ENCODE results near the gene NPPB. TPM values are rescaled to one million over a fixed set of nuclear protein-coding genes. Genes with fewer than 3 reads are reported as not detected.
A peak's percentile ranks its signal among the peaks of the same experiment; 100 is the strongest.

Gene NPPB
- total RNA-seq, 6 experiments from 2014 or later = not detected

DNA sequence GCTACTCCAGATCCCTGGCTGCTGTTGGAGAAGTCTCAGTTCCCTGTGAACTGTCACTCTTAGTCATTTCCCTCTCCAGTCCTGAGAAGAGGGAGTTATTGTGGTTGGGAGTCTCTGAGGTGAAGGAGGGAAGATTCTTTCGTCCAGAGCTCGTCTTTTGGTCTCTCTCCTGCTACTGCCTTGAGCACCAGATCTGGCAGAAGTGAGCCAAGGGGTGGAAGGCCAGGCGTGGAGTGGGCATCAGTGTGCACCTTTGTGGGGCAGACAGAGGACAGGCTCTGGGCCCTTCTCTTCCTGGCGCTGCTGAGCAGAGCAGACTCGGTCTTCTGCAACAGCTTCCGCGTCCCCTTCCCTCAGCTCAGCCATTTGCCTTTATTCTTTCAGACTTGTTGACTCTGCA is 33.6 kb downstream of the NPPB start:
- DNase-seq = no peak
- TF ChIP-seq, protein P1, sequence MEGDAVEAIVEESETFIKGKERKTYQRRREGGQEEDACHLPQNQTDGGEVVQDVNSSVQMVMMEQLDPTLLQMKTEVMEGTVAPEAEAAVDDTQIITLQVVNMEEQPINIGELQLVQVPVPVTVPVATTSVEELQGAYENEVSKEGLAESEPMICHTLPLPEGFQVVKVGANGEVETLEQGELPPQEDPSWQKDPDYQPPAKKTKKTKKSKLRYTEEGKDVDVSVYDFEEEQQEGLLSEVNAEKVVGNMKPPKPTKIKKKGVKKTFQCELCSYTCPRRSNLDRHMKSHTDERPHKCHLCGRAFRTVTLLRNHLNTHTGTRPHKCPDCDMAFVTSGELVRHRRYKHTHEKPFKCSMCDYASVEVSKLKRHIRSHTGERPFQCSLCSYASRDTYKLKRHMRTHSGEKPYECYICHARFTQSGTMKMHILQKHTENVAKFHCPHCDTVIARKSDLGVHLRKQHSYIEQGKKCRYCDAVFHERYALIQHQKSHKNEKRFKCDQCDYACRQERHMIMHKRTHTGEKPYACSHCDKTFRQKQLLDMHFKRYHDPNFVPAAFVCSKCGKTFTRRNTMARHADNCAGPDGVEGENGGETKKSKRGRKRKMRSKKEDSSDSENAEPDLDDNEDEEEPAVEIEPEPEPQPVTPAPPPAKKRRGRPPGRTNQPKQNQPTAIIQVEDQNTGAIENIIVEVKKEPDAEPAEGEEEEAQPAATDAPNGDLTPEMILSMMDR (IDR thresholded peaks at IDR 0.05) = no peak
- H3K27me3 Mint-ChIP-seq (ENCODE audit: insufficient read depth) = no peaks in the 10 kb centered on the region; the same call in 1 of the 2 replicates
- no peak overlapping the region for H3K4me3 Mint-ChIP-seq
- H3K36me3 Mint-ChIP-seq (ENCODE audit: low read depth) = peaks cover 10% of the 10 kb centered on the region
- H3K4me1 Mint-ChIP-seq (ENCODE audit: low read depth) = peaks cover 20% of the 10 kb centered on the region
- H3K27ac Mint-ChIP-seq = no peak overlapping the region
- H3K9me3 Mint-ChIP-seq = no peaks in the 10 kb centered on the region

DNA sequence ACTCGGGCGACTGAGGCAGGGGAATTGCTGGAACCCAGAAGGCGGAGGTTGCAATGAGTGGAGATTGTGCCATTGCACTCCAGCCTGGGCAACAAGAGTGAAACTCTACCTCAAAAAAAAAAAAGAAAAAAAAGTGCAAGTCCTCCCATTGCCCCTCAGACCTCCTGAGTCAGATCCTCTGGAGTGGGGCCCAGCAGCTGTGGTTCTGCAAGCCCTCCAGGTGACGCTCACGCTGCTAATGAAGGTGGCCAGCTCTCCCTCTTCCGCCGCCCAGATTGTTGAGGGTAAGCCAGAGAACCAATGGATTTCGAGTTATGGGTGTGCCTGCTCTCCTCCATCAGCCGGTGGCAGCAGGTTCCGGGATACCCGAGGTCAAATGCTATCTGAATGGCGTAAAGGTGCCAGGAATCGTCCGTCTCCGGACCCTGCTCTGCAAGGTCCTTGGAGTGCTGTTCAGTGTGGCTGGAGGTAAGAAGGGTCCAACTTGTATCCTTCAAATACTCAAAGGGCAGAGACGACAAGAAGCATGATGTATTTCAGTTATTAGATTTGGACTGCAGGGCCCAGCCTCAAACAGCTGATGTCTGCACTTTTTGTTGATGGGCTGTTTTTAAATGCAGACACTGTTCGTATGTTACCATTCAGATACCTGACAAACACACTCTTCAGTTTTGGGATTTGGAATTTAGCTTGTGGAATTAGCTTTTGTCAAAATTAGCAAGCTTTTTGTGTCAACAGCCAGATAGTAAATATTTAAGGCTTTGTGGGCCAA is 35.2 kb downstream of the NPPB start:
- no peak for DNase-seq
- peaks cover 25% of the 10 kb centered on the region for H3K4me1 Mint-ChIP-seq (ENCODE audit: low read depth)
- no peak overlapping the region; the same call in 1 of the 2 replicates for H3K4me3 Mint-ChIP-seq
- H3K27ac Mint-ChIP-seq = no peak overlapping the region
- TF ChIP-seq, protein P1 (IDR thresholded peaks at IDR 0.05) = no peak
- H3K36me3 Mint-ChIP-seq (ENCODE audit: low read depth) = peaks cover 22% of the 10 kb centered on the region
- no peaks in the 10 kb centered on the region for H3K9me3 Mint-ChIP-seq
- H3K27me3 Mint-ChIP-seq (ENCODE audit: insufficient read depth) = no peaks in the 10 kb centered on the region; the same call in 1 of the 2 replicates

DNA sequence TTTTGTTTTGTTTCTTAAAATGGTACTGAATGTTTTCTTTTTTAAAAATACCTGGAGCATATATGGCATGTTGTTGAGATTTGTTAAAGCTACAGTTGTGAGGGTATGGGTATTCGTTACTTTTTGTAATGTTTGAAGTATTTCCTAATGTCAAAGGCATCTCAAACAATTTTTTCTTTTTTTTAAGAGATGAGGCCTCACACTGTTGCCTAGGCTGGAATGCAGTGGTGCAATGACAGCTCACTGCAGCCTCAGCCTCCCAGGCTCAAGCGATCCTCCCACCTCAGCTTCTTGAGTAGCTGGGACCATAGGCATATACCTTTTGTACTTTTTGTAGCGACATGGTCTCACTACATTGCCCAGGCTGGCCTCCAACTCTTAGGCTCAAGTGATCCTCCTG is 36.7 kb downstream of the NPPB start:
- TF ChIP-seq, protein P1 (IDR thresholded peaks at IDR 0.05) = no peak
- peak overlapping the region; percentile 58 for H3K27ac Mint-ChIP-seq
- H3K4me3 Mint-ChIP-seq = peak overlapping the region; percentile 45; the same call in 1 of the 2 replicates
- no peaks in the 10 kb centered on the region; the same call in 1 of the 2 replicates for H3K27me3 Mint-ChIP-seq (ENCODE audit: insufficient read depth)
- H3K36me3 Mint-ChIP-seq (ENCODE audit: low read depth) = peaks cover 29% of the 10 kb centered on the region
- H3K9me3 Mint-ChIP-seq = no peaks in the 10 kb centered on the region
- H3K4me1 Mint-ChIP-seq (ENCODE audit: low read depth) = peaks cover 25% of the 10 kb centered on the region
- DNase-seq = peak; percentile 30

DNA sequence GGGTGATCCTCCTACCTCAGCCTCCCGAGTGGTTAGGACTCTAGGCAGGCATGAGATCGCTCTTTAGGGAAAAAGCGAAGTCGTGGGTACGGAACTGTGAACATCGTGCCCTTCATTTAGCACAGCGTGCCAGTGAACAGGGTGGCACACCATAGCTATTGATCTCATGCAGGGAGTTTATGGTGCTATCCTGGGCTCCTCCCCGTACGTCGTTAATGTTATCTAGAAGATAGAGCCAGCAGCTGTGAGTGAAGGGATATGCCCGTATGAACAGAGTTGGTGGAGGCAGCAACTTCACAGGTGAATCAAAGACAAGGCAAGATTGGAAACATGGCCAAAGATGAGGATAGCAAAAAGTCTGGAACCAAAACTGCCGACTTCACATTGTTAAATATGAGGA is 41.6 kb downstream of the NPPB start:
- Mint-ChIP-seq H3K4me3 (no peak overlapping the region), H3K27ac (no peak overlapping the region), H3K27me3 (ENCODE audit: insufficient read depth) (no peaks in the 10 kb centered on the region; the same call in 1 of the 2 replicates), H3K36me3 (ENCODE audit: low read depth) (peaks cover 30% of the 10 kb centered on the region), H3K9me3 (no peaks in the 10 kb centered on the region), H3K4me1 (ENCODE audit: low read depth) (peaks cover 22% of the 10 kb centered on the region)
- TF ChIP-seq, protein P1 (IDR thresholded peaks at IDR 0.05) = no peak
- no peak for DNase-seq

DNA sequence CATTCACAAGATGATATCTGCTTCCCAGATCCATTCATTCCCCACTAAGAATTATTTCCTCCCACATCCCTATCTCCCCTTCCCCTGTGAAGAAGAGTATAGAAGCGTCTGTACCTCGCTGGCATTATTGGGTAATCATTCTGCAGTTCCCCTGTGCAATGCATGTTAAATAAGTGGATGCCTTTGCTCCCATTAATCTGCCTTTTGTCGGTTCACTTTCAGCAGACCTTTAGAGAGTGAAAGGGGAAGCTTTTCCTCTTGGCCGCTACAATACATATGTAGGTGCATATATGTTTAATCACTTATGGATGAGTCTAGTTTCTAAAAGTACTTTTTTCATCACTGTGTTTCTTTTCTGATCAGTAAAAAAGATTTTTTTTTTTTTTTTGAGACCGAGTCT is 45.7 kb downstream of the NPPB start:
- H3K4me3 Mint-ChIP-seq = no peak overlapping the region
- H3K36me3 Mint-ChIP-seq (ENCODE audit: low read depth) = peaks cover 20% of the 10 kb centered on the region; the same call in 1 of the 2 replicates
- TF ChIP-seq, protein P1 (IDR thresholded peaks at IDR 0.05) = no peak
- H3K27me3 Mint-ChIP-seq (ENCODE audit: insufficient read depth) = no peaks in the 10 kb centered on the region; the same call in 1 of the 2 replicates
- H3K27ac Mint-ChIP-seq = no peak overlapping the region
- no peak for DNase-seq
- peaks cover 7% of the 10 kb centered on the region for H3K4me1 Mint-ChIP-seq (ENCODE audit: low read depth)
- H3K9me3 Mint-ChIP-seq = no peaks in the 10 kb centered on the region

Other genes starting within 250 kb of the NPPB start
- gene FBXO2, start 204.5 kb downstream of the NPPB start, total RNA-seq (2021; fragmentation: NEBNext Ultra II Directional; extraction: Animal tissue kit (Norgen Biotek cat#: 25700)) = 1 to 10 TPM in 2 of 6 experiments, under 1 TPM in 4; 0.66 to 1.7 (median 0.78) TPM
- 10 to 100 TPM; 15.1 to 24.1 (median 18.9) TPM for gene FBXO44, start 204.1 kb downstream of the NPPB start, total RNA-seq (2021; fragmentation: NEBNext Ultra II Directional; extraction: Animal tissue kit (Norgen Biotek cat#: 25700))
- 1 to 10 TPM; 2.5 to 4.4 (median 3.6) TPM for gene FBXO6, start 194.7 kb downstream of the NPPB start, total RNA-seq (2021; fragmentation: NEBNext Ultra II Directional; extraction: Animal tissue kit (Norgen Biotek cat#: 25700))
- gene MAD2L2, start 177.8 kb downstream of the NPPB start, total RNA-seq (2021; fragmentation: NEBNext Ultra II Directional; extraction: Animal tissue kit (Norgen Biotek cat#: 25700)) = 10 to 100 TPM; 31.7 to 48.8 (median 42.2) TPM
- not detected for gene DRAXIN, start 167.2 kb downstream of the NPPB start, total RNA-seq (2021; fragmentation: NEBNext Ultra II Directional; extraction: Animal tissue kit (Norgen Biotek cat#: 25700))
- 10 to 100 TPM; 31.4 to 41.4 (median 33.6) TPM for gene AGTRAP, start 122.8 kb downstream of the NPPB start, total RNA-seq (2021; fragmentation: NEBNext Ultra II Directional; extraction: Animal tissue kit (Norgen Biotek cat#: 25700))
- under 1 TPM in 4 of 6 experiments, not detected in 2; 0.23 to 0.59 (median 0.38) TPM for gene C1orf167, start 96.8 kb downstream of the NPPB start, total RNA-seq (2021; fragmentation: NEBNext Ultra II Directional; extraction: Animal tissue kit (Norgen Biotek cat#: 25700))
- 10 to 100 TPM in 5 of 6 experiments, 1 to 10 TPM in 1; 9.4 to 11.7 (median 10.5) TPM for gene MTHFR, start 53.0 kb downstream of the NPPB start, total RNA-seq (2021; fragmentation: NEBNext Ultra II Directional; extraction: Animal tissue kit (Norgen Biotek cat#: 25700))
- 1 to 10 TPM; 6.2 to 8.3 (median 7.9) TPM for gene CLCN6, start 52.8 kb downstream of the NPPB start, total RNA-seq (2021; fragmentation: NEBNext Ultra II Directional; extraction: Animal tissue kit (Norgen Biotek cat#: 25700))
- not detected for gene NPPA, start 11.2 kb downstream of the NPPB start, total RNA-seq (2021; fragmentation: NEBNext Ultra II Directional; extraction: Animal tissue kit (Norgen Biotek cat#: 25700))
- gene KIAA2013, start 67.5 kb upstream of the NPPB start, total RNA-seq (2021; fragmentation: NEBNext Ultra II Directional; extraction: Animal tissue kit (Norgen Biotek cat#: 25700)) = 10 to 100 TPM; 59.0 to 74.3 (median 66.5) TPM
- 100 to 1,000 TPM; 294 to 438 (median 315) TPM for gene PLOD1, start 75.8 kb upstream of the NPPB start, total RNA-seq (2021; fragmentation: NEBNext Ultra II Directional; extraction: Animal tissue kit (Norgen Biotek cat#: 25700))
- gene MFN2, start 121.5 kb upstream of the NPPB start, total RNA-seq (2021; fragmentation: NEBNext Ultra II Directional; extraction: Animal tissue kit (Norgen Biotek cat#: 25700)) = 100 to 1,000 TPM in 4 of 6 experiments, 10 to 100 TPM in 2; 92.8 to 112 (median 101) TPM
- gene MIIP, start 160.6 kb upstream of the NPPB start, total RNA-seq (2021; fragmentation: NEBNext Ultra II Directional; extraction: Animal tissue kit (Norgen Biotek cat#: 25700)) = 10 to 100 TPM in 5 of 6 experiments, 1 to 10 TPM in 1; 9.9 to 14.8 (median 12.6) TPM
- under 1 TPM in 1 of 6 experiments, not detected in 5; 0.07 TPM for gene TNFRSF8, start 204.4 kb upstream of the NPPB start, total RNA-seq (2021; fragmentation: NEBNext Ultra II Directional; extraction: Animal tissue kit (Norgen Biotek cat#: 25700))

Data from HFFc6 (cell line).